Measurements from ENCODE around the gene MMP10.

DNA sequence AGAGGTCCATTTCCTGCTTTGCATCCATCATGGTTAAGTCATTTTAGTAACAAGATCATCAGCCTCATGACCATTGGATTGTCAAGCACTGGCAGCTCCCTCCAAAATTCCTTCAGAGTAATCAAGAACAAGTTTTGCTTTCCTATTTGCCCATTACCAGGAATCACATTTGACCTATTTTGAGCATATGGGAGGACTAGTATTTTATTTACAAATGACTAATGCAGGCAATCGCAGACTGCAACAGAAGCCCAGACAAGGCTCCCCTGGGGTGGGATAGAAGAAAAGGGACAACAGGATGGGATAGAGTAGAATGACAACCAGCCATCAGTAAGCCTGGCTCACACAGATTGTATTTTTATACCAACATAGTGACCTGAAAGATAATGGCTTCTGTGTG, 9.1 kb downstream of the MMP10 start:
- TF ChIP-seq, protein P1, sequence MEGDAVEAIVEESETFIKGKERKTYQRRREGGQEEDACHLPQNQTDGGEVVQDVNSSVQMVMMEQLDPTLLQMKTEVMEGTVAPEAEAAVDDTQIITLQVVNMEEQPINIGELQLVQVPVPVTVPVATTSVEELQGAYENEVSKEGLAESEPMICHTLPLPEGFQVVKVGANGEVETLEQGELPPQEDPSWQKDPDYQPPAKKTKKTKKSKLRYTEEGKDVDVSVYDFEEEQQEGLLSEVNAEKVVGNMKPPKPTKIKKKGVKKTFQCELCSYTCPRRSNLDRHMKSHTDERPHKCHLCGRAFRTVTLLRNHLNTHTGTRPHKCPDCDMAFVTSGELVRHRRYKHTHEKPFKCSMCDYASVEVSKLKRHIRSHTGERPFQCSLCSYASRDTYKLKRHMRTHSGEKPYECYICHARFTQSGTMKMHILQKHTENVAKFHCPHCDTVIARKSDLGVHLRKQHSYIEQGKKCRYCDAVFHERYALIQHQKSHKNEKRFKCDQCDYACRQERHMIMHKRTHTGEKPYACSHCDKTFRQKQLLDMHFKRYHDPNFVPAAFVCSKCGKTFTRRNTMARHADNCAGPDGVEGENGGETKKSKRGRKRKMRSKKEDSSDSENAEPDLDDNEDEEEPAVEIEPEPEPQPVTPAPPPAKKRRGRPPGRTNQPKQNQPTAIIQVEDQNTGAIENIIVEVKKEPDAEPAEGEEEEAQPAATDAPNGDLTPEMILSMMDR (conservative IDR thresholded peaks at IDR 0.05; ENCODE audit: low read length): no peak
- no peak for TF ChIP-seq EZH2phosphoT487 (IDR thresholded peaks at IDR 0.05; ENCODE audit: borderline replicate concordance)

Measured in Loucy (cell line).